GM12873 (cell line): ENCODE data around the gene CCR5AS.

Experiments used
- CTCF ChIP-seq: IDR thresholded peaks from 2 replicates; pipeline ENCODE4 v1.5.1; 2012; ENCODE audit warnings: low read depth, mild to moderate bottlenecking, moderate library complexity, low read length, control low read depth; ENCODE audit not compliant: insufficient read depth; ENCODE audit errors: missing control alignments

The CCR5AS gene

DNA sequence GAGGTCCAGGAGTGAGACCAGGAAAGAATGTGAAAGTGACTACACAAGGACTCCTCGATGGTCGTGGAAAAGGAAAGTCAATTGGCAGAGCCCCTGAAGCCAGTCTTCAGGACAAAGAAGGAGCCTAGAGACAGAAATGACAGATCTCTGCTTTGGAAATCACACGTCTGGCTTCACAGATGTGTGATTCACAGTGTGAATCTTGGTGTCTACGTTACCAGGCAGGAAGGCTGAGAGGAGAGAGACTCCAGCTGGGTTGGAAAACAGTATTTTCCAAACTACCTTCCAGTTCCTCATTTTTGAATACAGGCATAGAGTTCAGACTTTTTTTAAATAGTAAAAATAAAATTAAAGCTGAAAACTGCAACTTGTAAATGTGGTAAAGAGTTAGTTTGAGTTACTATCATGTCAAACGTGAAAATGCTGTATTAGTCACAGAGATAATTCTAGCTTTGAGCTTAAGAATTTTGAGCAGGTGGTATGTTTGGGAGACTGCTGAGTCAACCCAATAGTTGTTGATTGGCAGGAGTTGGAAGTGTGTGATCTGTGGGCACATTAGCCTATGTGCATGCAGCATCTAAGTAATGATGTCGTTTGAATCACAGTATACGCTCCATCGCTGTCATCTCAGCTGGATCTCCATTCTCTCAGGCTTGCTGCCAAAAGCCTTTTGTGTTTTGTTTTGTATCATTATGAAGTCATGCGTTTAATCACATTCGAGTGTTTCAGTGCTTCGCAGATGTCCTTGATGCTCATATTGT, 47.0 kb downstream of the CCR5AS start:
- no peak for TF ChIP-seq CTCF

GRCh38 chr3:46358466-46358865, 48.4 kb downstream of the CCR5AS start:
- no peak for TF ChIP-seq CTCF

DNA sequence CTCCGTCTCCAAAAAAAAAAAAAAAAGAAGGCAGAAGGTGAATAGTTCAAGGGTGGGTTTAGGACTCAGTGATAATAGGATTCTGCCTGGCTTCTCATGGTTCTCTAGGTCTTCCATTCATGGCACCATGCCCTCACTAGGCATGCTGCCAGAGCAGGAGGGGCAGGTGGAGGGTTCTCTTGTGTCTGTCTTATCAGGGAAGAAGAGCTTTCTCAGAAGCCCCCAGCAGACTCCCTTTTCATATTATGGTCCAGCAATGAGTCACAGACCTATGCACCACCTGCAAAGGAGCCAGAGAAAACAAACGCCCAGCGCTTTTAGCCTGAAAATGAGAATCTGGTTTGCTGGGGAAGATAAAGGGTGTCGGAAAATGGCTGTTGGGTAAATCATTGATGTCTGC, 50.0 kb downstream of the CCR5AS start:
- no peak for TF ChIP-seq CTCF

GRCh38 chr3:46356276-46356675, 50.6 kb downstream of the CCR5AS start:
- no peak for TF ChIP-seq CTCF

DNA sequence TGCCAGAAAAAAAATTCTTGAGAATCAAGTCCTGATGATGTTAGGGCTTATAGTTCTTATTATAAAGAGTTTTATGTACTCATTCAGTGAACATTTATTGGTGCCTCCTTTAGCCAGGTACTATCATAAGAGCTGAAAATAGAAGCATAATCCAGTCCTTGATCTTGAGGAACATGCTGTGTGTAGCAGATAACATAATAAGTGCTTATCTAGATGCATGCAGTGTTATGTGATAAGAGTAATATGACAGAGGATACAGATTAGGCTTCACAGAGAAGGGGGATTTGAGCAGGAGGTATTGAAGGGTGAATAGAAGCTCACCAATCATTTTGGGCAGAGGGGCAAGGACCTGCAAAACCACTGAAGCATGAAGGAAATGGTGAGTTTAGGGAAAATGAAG, 51.9 kb downstream of the CCR5AS start:
- TF ChIP-seq CTCF = no peak

DNA sequence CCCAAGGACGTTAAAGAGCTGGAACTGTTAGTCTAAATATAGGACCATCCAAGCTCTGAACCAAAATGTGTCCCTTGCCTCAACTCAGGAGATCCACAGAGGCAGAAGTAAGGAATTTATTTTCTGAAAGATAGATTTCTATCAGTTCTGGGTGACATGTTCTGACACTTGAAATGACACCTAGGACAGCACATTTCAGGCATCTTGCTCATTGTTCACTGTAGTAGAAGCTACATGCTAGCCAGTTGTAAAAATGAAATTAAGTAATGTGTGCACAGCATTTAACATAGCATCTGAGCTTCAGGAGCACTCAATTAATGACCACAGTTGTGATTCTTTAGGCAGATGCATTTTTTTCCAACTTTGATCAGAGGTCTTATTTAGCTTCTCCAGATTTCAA, 52.4 kb downstream of the CCR5AS start:
- TF ChIP-seq CTCF = no peak

GRCh38 chr3:46353647-46354410, 53.0 kb downstream of the CCR5AS start, which contains the start of gene CCR2:
TSS of gene CCR2 (plus strand) at chr3:46354111. CDS start at chr3:46357528, 3,417 bp downstream.
- no peak for TF ChIP-seq CTCF
